H1 (cell line): ENCODE measurements around the gene FAIM2. TPM values are rescaled to one million over a fixed set of nuclear protein-coding genes. Genes with fewer than 3 reads are reported as not detected.

Experiments
- CTCF ChIA-PET: fragments of 300-600 bp; sonication (Branson Sonifier 250); formaldehyde crosslinking; loops from one replicate; lab custom pipeline; 2021; ENCODE audit not compliant: partially characterized antibody; lab: Charles Lee
- POLR2A ChIA-PET: fragments of 300-600 bp; sonication (Branson Sonifier 250); formaldehyde crosslinking; loops from one replicate; lab custom pipeline; 2021; ENCODE audit warnings: inconsistent platforms; ENCODE audit not compliant: partially characterized antibody; lab: Charles Lee
- DNase-seq, 2 experiments: peaks; one replicate each; pipeline versions ENCODE4 v3.0.0 to v3.0.0-alpha.2; 2010 to 2022; ENCODE audit warnings: low spot score in 2 of 2, low read depth in 1 of 2, mixed read lengths in 1 of 2
- FAIRE-seq: peaks from 2 replicates; lab custom pipeline; 2011; peaks lifted over from hg19 to GRCh38; lab: Jason Lieb, UNC
- H2AFZ ChIP-seq: 2 replicates; pipeline ENCODE4 v1.8.1; 2012; ENCODE audit warnings: low read length, inconsistent platforms
- H2AK5ac ChIP-seq: 2 replicates; pipeline ENCODE4 v1.6.1; 2013; ENCODE audit warnings: low read depth, low read length
- H2BK120ac ChIP-seq: replicated peaks from 2 replicates; pipeline ENCODE3; 2013; ENCODE audit warnings: low read depth, low read length, inconsistent platforms
- H2BK12ac ChIP-seq: 2 replicates; pipeline ENCODE4 v1.6.1; 2013; ENCODE audit warnings: low read depth, low read length
- H2BK15ac ChIP-seq: 2 replicates; pipeline ENCODE4 v1.6.1; 2013; ENCODE audit warnings: low read length
- H2BK20ac ChIP-seq: 2 replicates; pipeline ENCODE4 v1.6.1; 2013; ENCODE audit warnings: low read length
- H2BK5ac ChIP-seq: 2 replicates; pipeline ENCODE4 v1.6.1; 2013; ENCODE audit warnings: low read depth, low read length
- H3K14ac ChIP-seq: 2 replicates; pipeline ENCODE4 v1.6.1; 2013; ENCODE audit warnings: inconsistent platforms; ENCODE audit not compliant: insufficient read length
- H3K18ac ChIP-seq: 2 replicates; pipeline ENCODE4 v1.6.1; 2013; ENCODE audit warnings: low read length; ENCODE audit errors: extremely low read depth
- H3K23ac ChIP-seq: 2 replicates; pipeline ENCODE4 v1.6.1; 2013; ENCODE audit warnings: inconsistent platforms; ENCODE audit not compliant: insufficient read length
- H3K23me2 ChIP-seq: 2 replicates; pipeline ENCODE4 v1.6.1; 2013; ENCODE audit warnings: low read depth, low read length
- H3K27ac ChIP-seq: 2 replicates; pipeline ENCODE4 v1.6.1; 2011; ENCODE audit warnings: low read depth, low read length, inconsistent platforms
- H3K27me3 ChIP-seq, 4 experiments: replicated peaks in 1 of 4; 1 replicate in 1 of 4; 2 replicates in 3 of 4; pipeline versions ENCODE4 v1.6.1 to v1.8.1; 2011 to 2013; ENCODE audit warnings: low read length in 3 of 4, mild to moderate bottlenecking in 3 of 4, inconsistent platforms in 2 of 4, mixed read lengths in 2 of 4, moderate library complexity in 1 of 4; ENCODE audit not compliant: control insufficient read depth in 3 of 4, insufficient read depth in 3 of 4; ENCODE audit errors: extremely low read depth in 1 of 4
- H3K36me3 ChIP-seq, 4 experiments: 2 replicates each; pipeline versions ENCODE4 v1.6.1 to v1.8.1; 2011 to 2013; ENCODE audit warnings: mild to moderate bottlenecking in 4 of 4, low read length in 3 of 4, moderate library complexity in 2 of 4, control low read depth in 1 of 4, inconsistent platforms in 1 of 4; ENCODE audit not compliant: insufficient read depth in 4 of 4, control insufficient read depth in 2 of 4
- H3K4ac ChIP-seq: replicated peaks from 2 replicates; pipeline ENCODE3; 2013; ENCODE audit warnings: low read length, low read depth, mixed read lengths, inconsistent platforms; ENCODE audit not compliant: insufficient read length
- H3K4me1 ChIP-seq, 4 experiments: replicated peaks in 1 of 4; 1 replicate in 1 of 4; 2 replicates in 3 of 4; pipeline versions ENCODE4 v1.6.1 to v1.8.1; 2011 to 2013; ENCODE audit warnings: low read length in 3 of 4, inconsistent platforms in 2 of 4, mixed read lengths in 1 of 4; ENCODE audit not compliant: insufficient read depth in 4 of 4, control insufficient read depth in 3 of 4
- H3K4me2 ChIP-seq, 2 experiments: 2 replicates each; pipeline versions ENCODE4 v1.6.1 to v1.8.1; 2011 to 2013; ENCODE audit warnings: low read depth in 2 of 2, low read length in 2 of 2, control low read depth in 1 of 2, inconsistent platforms in 1 of 2, mild to moderate bottlenecking in 1 of 2; ENCODE audit not compliant: insufficient read depth in 1 of 2
- H3K4me3 ChIP-seq, 4 experiments: fragments of 200-600, 300-600 bp in 1 of 4; sonication (generic), shearing (Covaris generic), sonication (Bioruptor Twin) in 1 of 4; 2 replicates each; pipeline versions ENCODE4 v1.5.1 to v1.8.1; 2011 to 2016; ENCODE audit warnings: low read length in 4 of 4, low read depth in 3 of 4, control low read depth in 2 of 4, inconsistent platforms in 2 of 4, mild to moderate bottlenecking in 2 of 4, mixed read lengths in 1 of 4, moderate library complexity in 1 of 4; ENCODE audit not compliant: insufficient read depth in 2 of 4; ENCODE audit errors: extremely low read depth in 1 of 4
- H3K56ac ChIP-seq: replicated peaks from 2 replicates; pipeline ENCODE3; 2013; ENCODE audit warnings: low read depth, mild to moderate bottlenecking, mixed read lengths, low read length, inconsistent platforms; ENCODE audit not compliant: insufficient read length
- H3K79me1 ChIP-seq: 2 replicates; pipeline ENCODE4 v1.6.1; 2013; ENCODE audit warnings: low read depth, low read length, control low read depth
- H3K79me2 ChIP-seq, 2 experiments: 2 replicates each; pipeline versions ENCODE4 v1.6.1 to v1.8.1; 2012 to 2013; ENCODE audit warnings: low read length in 2 of 2, mild to moderate bottlenecking in 2 of 2, inconsistent platforms in 1 of 2; ENCODE audit not compliant: insufficient read depth in 2 of 2, control insufficient read depth in 1 of 2
- H3K9ac ChIP-seq, 4 experiments: replicated peaks in 1 of 4; 1 replicate in 1 of 4; 2 replicates in 3 of 4; pipeline versions ENCODE4 v1.6.1 to v1.8.1; 2011 to 2013; ENCODE audit warnings: low read depth in 3 of 4, low read length in 3 of 4, control low read depth in 2 of 4, mild to moderate bottlenecking in 2 of 4, moderate library complexity in 2 of 4, inconsistent platforms in 1 of 4; ENCODE audit errors: extremely low read depth in 1 of 4
- H3K9me3 ChIP-seq, 2 experiments: 2 replicates each; pipeline versions ENCODE4 v1.6.1 to v1.8.1; 2012 to 2013; ENCODE audit warnings: mild to moderate bottlenecking in 2 of 2, moderate library complexity in 2 of 2, control low read depth in 1 of 2, inconsistent platforms in 1 of 2, low read depth in 1 of 2, low read length in 1 of 2, mixed read lengths in 1 of 2; ENCODE audit not compliant: insufficient read depth in 2 of 2
- H4K20me1 ChIP-seq, 2 experiments: replicated peaks in 1 of 2; 2 replicates each; pipeline versions ENCODE3 to v1.8.1; 2011 to 2013; ENCODE audit warnings: inconsistent platforms in 2 of 2, low read length in 2 of 2, mild to moderate bottlenecking in 1 of 2; ENCODE audit not compliant: insufficient read depth in 2 of 2, control insufficient read depth in 1 of 2
- H4K5ac ChIP-seq: 2 replicates; pipeline ENCODE4 v1.6.1; 2013; ENCODE audit warnings: low read length, low read depth, mixed read lengths, inconsistent platforms; ENCODE audit not compliant: insufficient read length
- H4K8ac ChIP-seq: 2 replicates; pipeline ENCODE4 v1.8.0; 2013; ENCODE audit warnings: mild to moderate bottlenecking, moderate library complexity, low read length, inconsistent platforms; ENCODE audit not compliant: insufficient read depth; ENCODE audit errors: extremely low read depth
- H4K91ac ChIP-seq: replicated peaks from 2 replicates; pipeline ENCODE3; 2013; ENCODE audit warnings: low read length, mixed read lengths, inconsistent platforms; ENCODE audit not compliant: insufficient read length
- ASH2L ChIP-seq: fragments of 200-600, 300-600 bp; sonication (generic); IDR thresholded peaks from one replicate; pipeline ENCODE4 v1.7.1; 2017; ENCODE audit warnings: low read length
- CTBP2 ChIP-seq: IDR thresholded peaks from 2 replicates; pipeline ENCODE4 v1.7.0; 2011; ENCODE audit warnings: borderline replicate concordance, mild to moderate bottlenecking, moderate library complexity, mixed read lengths, low read length; ENCODE audit not compliant: insufficient read depth, insufficient read length
- SAP30 ChIP-seq: fragments of 300-600 bp; sonication (generic); IDR thresholded peaks from 2 replicates; pipeline ENCODE4 v1.7.1; 2012; ENCODE audit warnings: low read length, moderate library complexity, mild to moderate bottlenecking, inconsistent platforms; ENCODE audit not compliant: insufficient read depth, insufficient replicate concordance
- USF2 ChIP-seq: IDR thresholded peaks from 2 replicates; pipeline ENCODE4 v1.6.1; 2011; ENCODE audit warnings: low read length, improper control_type of control experiment
- WGBS, 2 experiments: shearing (Covaris generic) in 1 of 2; methylation state at CpG; one replicate each; pipeline versions ENCODE4 v1.1.6 to v1.1.7; 2013 to 2015; ENCODE audit warnings: low lambda C conversion rate in 2 of 2, mixed read lengths in 2 of 2, inconsistent platforms in 1 of 2, low coverage in 1 of 2, missing lambda C conversion rate in 1 of 2; ENCODE audit not compliant: insufficient replicate concordance in 2 of 2, insufficient coverage in 1 of 2, insufficient read length in 1 of 2; ENCODE audit errors: extremely low coverage in 1 of 2, missing lambda C conversion rate in 1 of 2; 5-methylcytosine and 5-hydroxymethylcytosine counted together
- polyA plus RNA-seq, 7 experiments: library from polyadenylated mRNA; depleted of rRNA in 3 of 7; stranded (reverse) in 5 of 7; unstranded in 2 of 7; fragments of >200 nt in 5 of 7; fragments of 200-250 nt in 2 of 7; gene quantifications; 1 replicate in 5 of 7; 2 replicates in 1 of 7; 4 replicates in 1 of 7; pipeline versions ENCODE4 v1.2.1 to v1.2.3, GENCODE V29; 2011 to 2013; ENCODE audit warnings: missing spikeins in 2 of 7, mixed read lengths in 2 of 7
- total RNA-seq: library from RNA; stranded (reverse); fragmentation: NEBNext Ultra II Directional; extraction: Animal tissue kit (Norgen Biotek cat#: 25700); gene quantifications from 2 replicates; pipeline ENCODE4 v1.2.1, GENCODE V29; 2021

FAIM2 gene
- total and polyA plus RNA-seq, 2 of the 8 experiments (the other 6 are each of a cell fraction or from before 2014, with no cell fraction given) = 0.89 to 1.3 TPM

- no peak for DNase-seq
- Histone ChIP-seq H3K36me3 (no peaks in the 10 kb centered on the region), H4K5ac (no peak overlapping the region), H3K56ac (no peak overlapping the region), H3K4me2 (no peak overlapping the region), H4K91ac (no peak overlapping the region), H3K23me2 (peaks cover 2% of the 10 kb centered on the region; the same call in 1 of the 2 replicates), H3K79me1 (no peaks in the 10 kb centered on the region), H3K27ac (no peak overlapping the region), H2BK5ac (no peak overlapping the region; the same call in 1 of the 2 replicates), H2AK5ac (no peak overlapping the region; the same call in 1 of the 2 replicates), H3K27me3 (peaks cover 0 to 29% (median 18%) of the 10 kb centered on the region in 4 experiments; a peak in 6 of 7 replicates), H2BK12ac (no peak overlapping the region), H3K79me2 (no peaks in the 10 kb centered on the region), H3K23ac (no peak overlapping the region), H3K18ac (peak overlapping the region; percentile 7; the same call in 1 of the 2 replicates), H2BK15ac (no peak overlapping the region), H3K9ac (no peak overlapping the region), H2AFZ (no peak overlapping the region), H3K9me3 (no peaks in the 10 kb centered on the region), H2BK120ac (no peak overlapping the region), H4K8ac (no peak overlapping the region), H3K14ac (no peak overlapping the region), H3K4me3 (no peak overlapping the region), H3K4ac (no peak overlapping the region), H3K4me1 (peaks cover 0 to 10% (median 1%) of the 10 kb centered on the region in 4 experiments; a peak in 5 of 7 replicates), H4K20me1 (no peaks in the 10 kb centered on the region), H2BK20ac (no peak overlapping the region)
- TF ChIP-seq USF2 (no peak), SAP30 (no peak), ASH2L (no peak), CTBP2 (no peak)
- POLR2A ChIA-PET = no interaction called here
- WGBS, 2 experiments = 72% methylated on average over 5 of the region's 7 CpGs; no CpG with 5 or more reads in 1 of the 2 experiments
- no peak for FAIRE-seq
- CTCF ChIA-PET = interaction anchor here (1.1 to 12.4 kb wide), 5 partner anchors 10 to 67 kb away, joined by 3 to 107 read pairs (median 7); no protein-coding TSS in a partner anchor
Observed at GRCh38 chr12:49899921-49900320, 3.8 kb downstream of the FAIM2 start.
